ENCODE data around the gene ARHGAP15. TPM values are rescaled to one million over a fixed set of nuclear protein-coding genes. Genes with fewer than 3 reads are reported as not detected.

Gene ARHGAP15
- total RNA-seq, 1 experiment from 2014 or later, result 0.42 TPM

DNA sequence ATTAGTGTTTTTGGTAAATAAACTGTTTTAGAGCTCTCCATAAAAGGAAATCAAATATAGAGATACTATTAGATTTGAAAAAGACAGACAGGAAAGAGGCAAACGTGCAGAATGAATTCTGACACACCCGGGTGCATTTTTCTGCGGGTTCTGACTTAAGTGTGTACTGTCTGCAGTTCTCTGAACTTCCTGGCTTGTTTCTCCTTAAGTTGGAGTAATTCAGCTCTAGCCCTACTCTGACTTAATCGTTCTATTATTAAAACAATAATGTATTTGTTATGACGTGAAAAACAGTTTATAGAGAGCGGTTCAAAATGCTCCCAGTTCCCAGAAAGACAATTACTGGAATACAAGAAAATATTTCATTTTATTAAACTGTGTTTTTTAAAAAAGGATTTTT is 305.9 kb downstream of the ARHGAP15 start:
- CTCF ChIA-PET, result no interaction called here

DNA sequence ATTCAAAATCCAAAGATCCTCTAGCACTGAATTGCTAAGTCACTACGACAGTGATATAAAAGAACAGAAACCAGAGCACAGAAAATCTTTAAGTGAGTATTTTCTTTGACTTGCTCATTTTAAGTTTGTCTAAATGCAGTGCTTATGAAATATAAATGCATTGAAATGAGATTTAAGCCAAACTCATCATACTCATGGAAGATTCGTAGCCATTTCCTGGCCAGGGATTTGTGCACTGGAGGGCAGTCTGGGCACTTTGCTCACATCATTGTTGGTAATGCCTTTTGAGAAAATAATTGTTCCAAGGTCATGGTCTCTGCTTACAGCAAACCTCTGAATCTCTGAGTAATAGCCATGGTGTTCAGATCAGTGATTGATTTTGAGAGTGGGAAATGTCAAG is 307.7 kb downstream of the ARHGAP15 start:
- ATAC-seq, result no peak
- RAD21 ChIA-PET (ENCODE audit: low non-redundant PET in 1 of 2, low total read pairs in 2 of 2, uncharacterized antibody in 2 of 2, unreplicated experiment in 2 of 2), result no interaction called here
- intact Hi-C loops (cut with micrococcal nuclease), result no loop called here
- POLR2A ChIA-PET, result no interaction called here
- no peak overlapping the region for H3K4me2 ChIP-seq (ENCODE audit: low read length)
- H3K9me3 ChIP-seq (ENCODE audit: control insufficient read depth in 1 of 2, insufficient read depth in 1 of 2, low read depth in 1 of 2, low read length in 2 of 2), result no peaks in the 10 kb centered on the region
- H3K9me2 ChIP-seq (ENCODE audit: insufficient read depth), result no peaks in the 10 kb centered on the region
- H3K27ac ChIP-seq (ENCODE audit: low read depth, low read length), result no peak overlapping the region
- DNase-seq (ENCODE audit: low read depth, low spot score), result no peak
- no peaks in the 10 kb centered on the region; the same call in 1 of the 2 replicates for H3K27me3 ChIP-seq (ENCODE audit: insufficient read depth, low read length)
- H3K79me2 ChIP-seq (ENCODE audit: insufficient read depth, low read length), result no peaks in the 10 kb centered on the region
- no peaks in the 10 kb centered on the region for H3K4me1 ChIP-seq (ENCODE audit: control insufficient read depth in 1 of 2, insufficient read depth in 2 of 2, low read length in 2 of 2)
- no TSS peak for BruUV-seq (replicated peaks)
- no peak overlapping the region for H3K9ac ChIP-seq (ENCODE audit: low read length)
- H3K4me3 ChIP-seq (replicated peaks in 1 of 2; ENCODE audit: low read depth in 1 of 2, low read length in 2 of 2), result no peak overlapping the region
- H4K20me1 ChIP-seq (ENCODE audit: insufficient read depth), result no peaks in the 10 kb centered on the region; the same call in 1 of the 2 replicates
- CTCF ChIA-PET, result no interaction called here
- no peak overlapping the region for H2AFZ ChIP-seq (ENCODE audit: low read depth, low read length, poor library complexity, severe bottlenecking)
- H3K36me3 ChIP-seq (ENCODE audit: control insufficient read depth in 1 of 2, insufficient read depth in 2 of 2, low read length in 2 of 2), result no peaks in the 10 kb centered on the region
- TF ChIP-seq, protein P1, sequence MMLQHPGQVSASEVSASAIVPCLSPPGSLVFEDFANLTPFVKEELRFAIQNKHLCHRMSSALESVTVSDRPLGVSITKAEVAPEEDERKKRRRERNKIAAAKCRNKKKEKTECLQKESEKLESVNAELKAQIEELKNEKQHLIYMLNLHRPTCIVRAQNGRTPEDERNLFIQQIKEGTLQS (IDR thresholded peaks at IDR 0.05), result no peak
- TF ChIP-seq, protein P2, sequence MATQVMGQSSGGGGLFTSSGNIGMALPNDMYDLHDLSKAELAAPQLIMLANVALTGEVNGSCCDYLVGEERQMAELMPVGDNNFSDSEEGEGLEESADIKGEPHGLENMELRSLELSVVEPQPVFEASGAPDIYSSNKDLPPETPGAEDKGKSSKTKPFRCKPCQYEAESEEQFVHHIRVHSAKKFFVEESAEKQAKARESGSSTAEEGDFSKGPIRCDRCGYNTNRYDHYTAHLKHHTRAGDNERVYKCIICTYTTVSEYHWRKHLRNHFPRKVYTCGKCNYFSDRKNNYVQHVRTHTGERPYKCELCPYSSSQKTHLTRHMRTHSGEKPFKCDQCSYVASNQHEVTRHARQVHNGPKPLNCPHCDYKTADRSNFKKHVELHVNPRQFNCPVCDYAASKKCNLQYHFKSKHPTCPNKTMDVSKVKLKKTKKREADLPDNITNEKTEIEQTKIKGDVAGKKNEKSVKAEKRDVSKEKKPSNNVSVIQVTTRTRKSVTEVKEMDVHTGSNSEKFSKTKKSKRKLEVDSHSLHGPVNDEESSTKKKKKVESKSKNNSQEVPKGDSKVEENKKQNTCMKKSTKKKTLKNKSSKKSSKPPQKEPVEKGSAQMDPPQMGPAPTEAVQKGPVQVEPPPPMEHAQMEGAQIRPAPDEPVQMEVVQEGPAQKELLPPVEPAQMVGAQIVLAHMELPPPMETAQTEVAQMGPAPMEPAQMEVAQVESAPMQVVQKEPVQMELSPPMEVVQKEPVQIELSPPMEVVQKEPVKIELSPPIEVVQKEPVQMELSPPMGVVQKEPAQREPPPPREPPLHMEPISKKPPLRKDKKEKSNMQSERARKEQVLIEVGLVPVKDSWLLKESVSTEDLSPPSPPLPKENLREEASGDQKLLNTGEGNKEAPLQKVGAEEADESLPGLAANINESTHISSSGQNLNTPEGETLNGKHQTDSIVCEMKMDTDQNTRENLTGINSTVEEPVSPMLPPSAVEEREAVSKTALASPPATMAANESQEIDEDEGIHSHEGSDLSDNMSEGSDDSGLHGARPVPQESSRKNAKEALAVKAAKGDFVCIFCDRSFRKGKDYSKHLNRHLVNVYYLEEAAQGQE (IDR thresholded peaks at IDR 0.05; ENCODE audit: low read depth), result no peak
- TF ChIP-seq CEBPB (IDR thresholded peaks at IDR 0.05; ENCODE audit: low read depth), result no peak
- TF ChIP-seq POLR2AphosphoS5 (IDR thresholded peaks at IDR 0.05; ENCODE audit: low read depth, low read length), result no peak
- no peak for TF ChIP-seq EZH2 (IDR thresholded peaks at IDR 0.05)
- TF ChIP-seq ELF1 (IDR thresholded peaks at IDR 0.05; ENCODE audit: borderline replicate concordance, low read depth), result no peak
- TF ChIP-seq, protein P3, sequence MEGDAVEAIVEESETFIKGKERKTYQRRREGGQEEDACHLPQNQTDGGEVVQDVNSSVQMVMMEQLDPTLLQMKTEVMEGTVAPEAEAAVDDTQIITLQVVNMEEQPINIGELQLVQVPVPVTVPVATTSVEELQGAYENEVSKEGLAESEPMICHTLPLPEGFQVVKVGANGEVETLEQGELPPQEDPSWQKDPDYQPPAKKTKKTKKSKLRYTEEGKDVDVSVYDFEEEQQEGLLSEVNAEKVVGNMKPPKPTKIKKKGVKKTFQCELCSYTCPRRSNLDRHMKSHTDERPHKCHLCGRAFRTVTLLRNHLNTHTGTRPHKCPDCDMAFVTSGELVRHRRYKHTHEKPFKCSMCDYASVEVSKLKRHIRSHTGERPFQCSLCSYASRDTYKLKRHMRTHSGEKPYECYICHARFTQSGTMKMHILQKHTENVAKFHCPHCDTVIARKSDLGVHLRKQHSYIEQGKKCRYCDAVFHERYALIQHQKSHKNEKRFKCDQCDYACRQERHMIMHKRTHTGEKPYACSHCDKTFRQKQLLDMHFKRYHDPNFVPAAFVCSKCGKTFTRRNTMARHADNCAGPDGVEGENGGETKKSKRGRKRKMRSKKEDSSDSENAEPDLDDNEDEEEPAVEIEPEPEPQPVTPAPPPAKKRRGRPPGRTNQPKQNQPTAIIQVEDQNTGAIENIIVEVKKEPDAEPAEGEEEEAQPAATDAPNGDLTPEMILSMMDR (IDR thresholded peaks at IDR 0.05 in 2 of 3, conservative IDR thresholded peaks at IDR 0.05 in 1 of 3; ENCODE audit: borderline replicate concordance in 1 of 3, insufficient read depth in 1 of 3, low read depth in 2 of 3, low read length in 2 of 3), result no peak
- no peak for TF ChIP-seq RAD21 (IDR thresholded peaks at IDR 0.05; ENCODE audit: low read depth)
- no peak for TF ChIP-seq FOSL1 (IDR thresholded peaks at IDR 0.05; ENCODE audit: low read depth)
- TF ChIP-seq EGR1 (IDR thresholded peaks at IDR 0.05; ENCODE audit: low read depth), result no peak
- TF ChIP-seq SIN3A (IDR thresholded peaks at IDR 0.05; ENCODE audit: low read depth), result no peak
- TF ChIP-seq TCF7L2 (IDR thresholded peaks at IDR 0.05; ENCODE audit: borderline replicate concordance, extremely low read depth, insufficient read depth, insufficient read length), result no peak

More for the DNA sequence above, 305.9 kb downstream of the ARHGAP15 start:
- intact Hi-C loops (cut with micrococcal nuclease), result no loop called here
- DNase-seq (ENCODE audit: low read depth, low spot score) (no peak), ATAC-seq (no peak)
- H3K9me3 ChIP-seq (ENCODE audit: control insufficient read depth in 1 of 2, insufficient read depth in 1 of 2, low read depth in 1 of 2, low read length in 2 of 2), result no peaks in the 10 kb centered on the region
- POLR2A ChIA-PET, result no interaction called here
- no peak overlapping the region for H3K27ac ChIP-seq (ENCODE audit: low read depth, low read length)
- H3K79me2 ChIP-seq (ENCODE audit: insufficient read depth, low read length), result no peaks in the 10 kb centered on the region
- no peak overlapping the region for H3K9ac ChIP-seq (ENCODE audit: low read length)
- H3K4me2 ChIP-seq (ENCODE audit: low read length), result no peak overlapping the region
- H3K36me3 ChIP-seq (ENCODE audit: control insufficient read depth in 1 of 2, insufficient read depth in 2 of 2, low read length in 2 of 2), result no peaks in the 10 kb centered on the region
- H3K4me1 ChIP-seq (ENCODE audit: control insufficient read depth in 1 of 2, insufficient read depth in 2 of 2, low read length in 2 of 2), result no peaks in the 10 kb centered on the region
- BruUV-seq (replicated peaks), result no TSS peak
- peaks cover 10% of the 10 kb centered on the region; the same call in 1 of the 2 replicates for H3K27me3 ChIP-seq (ENCODE audit: insufficient read depth, low read length)
- no peak for TF ChIP-seq EZH2 (IDR thresholded peaks at IDR 0.05)
- TF ChIP-seq, protein P4, sequence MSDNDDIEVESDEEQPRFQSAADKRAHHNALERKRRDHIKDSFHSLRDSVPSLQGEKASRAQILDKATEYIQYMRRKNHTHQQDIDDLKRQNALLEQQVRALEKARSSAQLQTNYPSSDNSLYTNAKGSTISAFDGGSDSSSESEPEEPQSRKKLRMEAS (IDR thresholded peaks at IDR 0.05), result no peak
- no peak for TF ChIP-seq ZNF274 (IDR thresholded peaks at IDR 0.05; ENCODE audit: low read depth, low read length)
- no peak for TF ChIP-seq ELF1 (IDR thresholded peaks at IDR 0.05; ENCODE audit: borderline replicate concordance, low read depth)
- no peak for TF ChIP-seq SRF (IDR thresholded peaks at IDR 0.05; ENCODE audit: low read depth)
- TF ChIP-seq CBX3 (IDR thresholded peaks at IDR 0.05; ENCODE audit: low read depth), result no peak
- no peak for TF ChIP-seq SP1 (IDR thresholded peaks at IDR 0.05; ENCODE audit: low read depth)
- no peak for TF ChIP-seq RAD21 (IDR thresholded peaks at IDR 0.05; ENCODE audit: low read depth)
- TF ChIP-seq FOSL1 (IDR thresholded peaks at IDR 0.05; ENCODE audit: low read depth), result no peak
- no peak for TF ChIP-seq POLR2AphosphoS5 (IDR thresholded peaks at IDR 0.05; ENCODE audit: low read depth, low read length)
- no peak for TF ChIP-seq ZFX (IDR thresholded peaks at IDR 0.05)
- H2AFZ ChIP-seq (ENCODE audit: low read depth, low read length, poor library complexity, severe bottlenecking), result no peak overlapping the region
- RAD21 ChIA-PET (ENCODE audit: low non-redundant PET in 1 of 2, low total read pairs in 2 of 2, uncharacterized antibody in 2 of 2, unreplicated experiment in 2 of 2), result no interaction called here
- no peaks in the 10 kb centered on the region for H3K9me2 ChIP-seq (ENCODE audit: insufficient read depth)
- H3K4me3 ChIP-seq (replicated peaks in 1 of 2; ENCODE audit: low read depth in 1 of 2, low read length in 2 of 2), result no peak overlapping the region
- no peaks in the 10 kb centered on the region; the same call in 1 of the 2 replicates for H4K20me1 ChIP-seq (ENCODE audit: insufficient read depth)
